Measurements from ENCODE around the gene OBP2B.
"Not testable (repeated sequence)": the region's sequence is repeated elsewhere in the genome, so short reads cannot be mapped to it uniquely, and the experiment has no call there.

OBP2B gene

DNA sequence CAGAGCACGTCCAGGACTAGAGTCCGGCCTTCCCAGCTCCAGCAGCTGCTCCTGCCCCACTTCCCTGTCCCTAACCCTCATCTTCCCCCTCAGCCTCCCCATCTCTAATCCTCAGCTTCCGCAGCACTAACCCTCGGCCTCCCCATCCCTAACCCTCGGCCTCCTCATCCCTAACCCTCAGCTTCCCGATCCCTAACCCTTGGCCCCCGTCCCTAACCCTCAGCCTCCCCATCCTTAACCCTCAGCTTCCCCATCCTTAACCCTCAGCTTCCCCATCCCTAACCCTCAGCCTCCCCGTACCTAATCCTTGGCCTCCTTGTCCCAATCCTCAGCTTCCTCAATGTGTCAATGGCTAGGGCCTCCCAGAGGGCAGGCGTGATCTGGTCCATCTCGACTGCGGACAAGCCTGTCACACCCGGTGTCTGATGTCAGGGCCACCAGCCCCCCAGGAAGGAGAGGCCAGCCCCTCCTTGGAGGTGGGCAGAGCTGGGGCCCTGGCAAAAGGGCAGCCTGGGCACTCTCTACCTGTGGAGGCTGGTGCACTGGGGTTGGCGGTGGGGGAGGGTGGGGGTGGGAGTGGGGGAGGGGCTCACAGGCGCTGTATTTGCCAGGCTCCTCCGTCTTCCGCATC is 1.4 kb downstream of the OBP2B start:
- DNase-seq (ENCODE audit: low read depth), result no peak
- no peak overlapping the region for H3K4me3 ChIP-seq (ENCODE audit: low read length)
- no peak for TF ChIP-seq CTCF (IDR thresholded peaks at IDR 0.05; ENCODE audit: insufficient read depth, low read depth, low read length, missing control alignments)

GRCh38 chr9:133207021-133207531 is 2.0 kb downstream of the OBP2B start:
- TF ChIP-seq CTCF (IDR thresholded peaks at IDR 0.05; ENCODE audit: insufficient read depth, low read depth, low read length, missing control alignments), result no peak
- no peak overlapping the region for H3K4me3 ChIP-seq (ENCODE audit: low read length)
- DNase-seq (ENCODE audit: low read depth), result no peak

- H3K4me3 ChIP-seq (ENCODE audit: low read length), result no peak overlapping the region
- DNase-seq (ENCODE audit: low read depth), result no peak
- no peak for TF ChIP-seq CTCF (IDR thresholded peaks at IDR 0.05; ENCODE audit: insufficient read depth, low read depth, low read length, missing control alignments)
Observed at GRCh38 chr9:133205996-133206931, 2.8 kb downstream of the OBP2B start.

GRCh38 chr9:133205481-133205887 is 3.6 kb downstream of the OBP2B start:
- H3K4me3 ChIP-seq (ENCODE audit: low read length); DNase-seq (ENCODE audit: low read depth): not testable (repeated sequence)

GRCh38 chr9:133204993-133205336 is 4.1 kb downstream of the OBP2B start:
- no peak overlapping the region for H3K4me3 ChIP-seq (ENCODE audit: low read length)
- no peak for TF ChIP-seq CTCF (IDR thresholded peaks at IDR 0.05; ENCODE audit: insufficient read depth, low read depth, low read length, missing control alignments)
- no peak for DNase-seq (ENCODE audit: low read depth)

GRCh38 chr9:133204335-133204992 is 4.6 kb downstream of the OBP2B start:
- TF ChIP-seq CTCF (IDR thresholded peaks at IDR 0.05; ENCODE audit: insufficient read depth, low read depth, low read length, missing control alignments), result no peak
- no peak overlapping the region for H3K4me3 ChIP-seq (ENCODE audit: low read length)
- no peak for DNase-seq (ENCODE audit: low read depth)

GRCh38 chr9:133203506-133204075 is 5.5 kb downstream of the OBP2B start:
- no peak overlapping the region for H3K4me3 ChIP-seq (ENCODE audit: low read length)
- no peak for DNase-seq (ENCODE audit: low read depth)
- no peak for TF ChIP-seq CTCF (IDR thresholded peaks at IDR 0.05; ENCODE audit: insufficient read depth, low read depth, low read length, missing control alignments)
